Measurements from ENCODE around the gene NKIRAS1. TPM values are rescaled to one million over a fixed set of nuclear protein-coding genes. Genes with fewer than 3 reads are reported as not detected.
"Not testable (repeated sequence)": the region's sequence is repeated elsewhere in the genome, so short reads cannot be mapped to it uniquely, and the experiment has no call there.

The NKIRAS1 gene
- total RNA-seq, 4 donors from 2014 or later, result 25.1 to 42.1 (median 34.7) TPM

DNA sequence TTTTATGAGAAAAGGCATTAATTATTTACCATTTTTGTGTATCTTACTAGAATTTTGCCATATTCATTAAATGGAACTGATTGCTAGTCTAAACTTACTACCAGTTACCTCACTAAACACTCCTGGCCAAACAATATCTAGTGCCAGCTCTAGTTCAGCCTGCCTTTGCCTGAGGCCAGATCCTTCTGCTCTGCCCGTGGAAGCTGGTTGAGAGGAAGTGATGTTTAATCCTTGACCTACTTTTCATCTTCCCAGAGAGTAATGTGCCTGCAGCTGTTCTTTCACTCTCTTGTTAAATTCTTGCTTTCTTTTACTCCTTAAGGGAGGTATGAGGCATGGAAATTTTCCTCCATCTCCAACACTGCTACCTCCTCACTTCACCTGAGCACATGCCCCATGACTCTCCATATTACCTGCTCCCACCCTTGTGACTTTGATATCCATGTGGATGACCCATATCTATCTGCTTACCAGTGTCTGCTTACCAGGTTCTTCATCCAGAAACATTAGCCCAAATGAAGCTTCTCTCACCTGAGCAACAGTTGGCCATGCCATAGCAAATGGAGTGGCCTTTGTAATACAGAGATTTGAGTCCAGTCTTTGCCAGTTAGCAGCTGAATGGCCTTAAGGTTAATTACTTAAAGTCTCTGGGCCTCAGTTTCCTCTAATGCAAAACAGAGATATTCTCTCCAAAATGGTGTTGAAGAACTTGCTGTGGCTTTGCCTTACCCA lies 57.6 kb downstream of the NKIRAS1 start:
- in situ Hi-C loops (cut with MboI; ENCODE audit: low sequenced_read_pairs in 4 of 4), result no loop called here
- peaks cover 57 to 66% of the 10 kb centered on the region in 2 donors for H3K4me1 ChIP-seq
- no peak for TF ChIP-seq CTCF (IDR thresholded peaks at IDR 0.05 in 4 of 5, conservative IDR thresholded peaks at IDR 0.05 in 1 of 5)
- no peak for TF ChIP-seq POLR2A (IDR thresholded peaks at IDR 0.05)
- no peak overlapping the region for H3K4me3 ChIP-seq
- H3K36me3 ChIP-seq, result no peaks in the 10 kb centered on the region
- DNase-seq (peak; percentile 70 to 76), ATAC-seq (peak; percentile 96 to 98)
- peak overlapping the region; percentile 70 to 80 (median 76) for H3K27ac ChIP-seq
- intact Hi-C loops (cut with DNase I; ENCODE audit: low total_unique reads), result loop anchor here (2.0 kb wide), 1 partner anchor 54 kb away; the partner anchor contains the start of gene UBE2E1
- no peaks in the 10 kb centered on the region for H3K9me3 ChIP-seq
- H3K27me3 ChIP-seq, result no peaks in the 10 kb centered on the region

GRCh38 chr3:23856286-23856685 lies 60.5 kb downstream of the NKIRAS1 start:
- Histone ChIP-seq H3K27ac (peak overlapping the region in 1 of 4 donors; percentile 80), H3K36me3 (no peaks in the 10 kb centered on the region), H3K27me3 (no peaks in the 10 kb centered on the region), H3K4me1 (peaks cover 54 to 57% of the 10 kb centered on the region in 2 donors), H3K4me3 (no peak overlapping the region), H3K9me3 (no peaks in the 10 kb centered on the region)
- in situ Hi-C loops (cut with MboI; ENCODE audit: low sequenced_read_pairs in 4 of 4), result no loop called here
- TF ChIP-seq POLR2A (IDR thresholded peaks at IDR 0.05) (no peak), CTCF (IDR thresholded peaks at IDR 0.05 in 4 of 5, conservative IDR thresholded peaks at IDR 0.05 in 1 of 5) (no peak)
- ATAC-seq (no peak), DNase-seq (no peak)
- intact Hi-C loops (cut with DNase I; ENCODE audit: low total_unique reads), result no loop called here

DNA sequence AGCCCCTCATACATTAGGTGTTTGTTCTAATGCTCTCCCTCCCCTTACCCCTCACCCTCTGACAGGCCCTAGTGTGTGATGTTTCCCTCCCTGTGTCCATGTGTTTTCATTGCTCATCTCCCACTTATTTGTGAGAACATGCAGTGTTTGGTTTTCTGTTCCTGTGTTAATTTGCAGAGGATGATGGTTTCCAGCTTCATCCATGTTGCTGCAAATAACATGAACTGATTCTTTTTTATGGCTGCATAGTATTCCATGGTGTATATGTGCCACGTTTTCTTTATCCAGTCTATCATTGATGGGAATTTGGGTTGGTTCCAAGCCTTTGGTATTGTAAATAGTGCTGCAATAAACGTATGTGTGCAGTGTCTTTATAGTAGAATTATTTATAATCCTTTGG lies 67.3 kb downstream of the NKIRAS1 start:
- in situ Hi-C loops (cut with MboI; ENCODE audit: low sequenced_read_pairs in 4 of 4); H3K36me3 ChIP-seq; DNase-seq; H3K27ac ChIP-seq; H3K4me3 ChIP-seq; intact Hi-C loops (cut with DNase I; ENCODE audit: low total_unique reads); H3K27me3 ChIP-seq; H3K9me3 ChIP-seq; ATAC-seq: not testable (repeated sequence)
- H3K4me1 ChIP-seq, result peaks cover 7 to 13% of the 10 kb centered on the region in 2 donors

DNA sequence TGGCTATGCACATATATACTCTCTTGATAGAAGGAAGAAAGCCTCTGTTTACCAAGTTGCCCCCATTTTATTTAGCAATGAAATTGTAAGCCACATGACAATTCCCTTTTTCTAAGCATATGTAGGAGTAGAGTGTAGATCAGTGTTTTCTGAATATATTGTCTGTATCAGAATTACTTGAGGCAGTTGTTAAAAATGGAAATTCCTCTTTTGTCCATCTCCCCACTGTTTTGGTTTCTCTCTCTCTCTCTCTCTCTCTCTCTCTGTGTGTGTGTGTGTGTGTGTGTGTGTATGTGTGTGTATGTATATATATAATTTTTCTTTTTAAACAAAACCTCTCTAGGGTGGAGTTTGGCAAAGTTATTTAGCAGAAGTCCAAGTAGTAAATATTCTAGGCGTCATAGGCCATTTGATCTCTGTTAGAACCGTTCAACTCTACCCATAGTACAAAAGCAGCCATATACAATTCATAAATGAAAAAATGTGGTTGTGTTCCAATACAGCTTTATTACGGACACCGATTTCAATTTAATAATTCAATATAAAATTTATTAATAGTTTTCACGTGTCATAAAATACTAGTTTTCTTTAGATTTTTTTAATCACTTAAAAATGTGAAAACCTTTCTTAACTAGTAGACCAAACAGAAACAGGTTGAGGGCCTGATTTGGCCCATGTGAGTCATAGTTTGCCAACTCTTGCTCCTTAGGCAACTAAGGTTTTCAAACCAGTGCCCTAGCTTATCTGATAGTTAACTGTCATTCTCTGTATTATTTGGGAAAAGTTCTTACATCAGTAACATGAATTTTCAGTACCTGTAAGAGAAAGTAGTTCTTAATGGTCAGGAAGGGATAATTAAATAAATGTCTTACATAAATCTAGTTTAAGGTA lies 71.2 kb downstream of the NKIRAS1 start:
- no peak overlapping the region for H3K27ac ChIP-seq
- ATAC-seq (no peak), DNase-seq (no peak)
- in situ Hi-C loops (cut with MboI; ENCODE audit: low sequenced_read_pairs in 4 of 4) (no loop called here), intact Hi-C loops (cut with DNase I; ENCODE audit: low total_unique reads) (no loop called here)
- H3K9me3 ChIP-seq, result no peaks in the 10 kb centered on the region
- H3K27me3 ChIP-seq, result no peaks in the 10 kb centered on the region
- TF ChIP-seq POLR2A (IDR thresholded peaks at IDR 0.05), result no peak
- TF ChIP-seq CTCF (IDR thresholded peaks at IDR 0.05 in 4 of 5, conservative IDR thresholded peaks at IDR 0.05 in 1 of 5), result no peak
- H3K4me1 ChIP-seq, result peaks cover 9 to 11% of the 10 kb centered on the region in 2 donors
- H3K4me3 ChIP-seq, result no peak overlapping the region
- H3K36me3 ChIP-seq, result no peaks in the 10 kb centered on the region

- Histone ChIP-seq H3K27ac (no peak overlapping the region), H3K4me3 (no peak overlapping the region), H3K27me3 (no peaks in the 10 kb centered on the region), H3K9me3 (no peaks in the 10 kb centered on the region), H3K36me3 (no peaks in the 10 kb centered on the region), H3K4me1 (peaks cover 15 to 20% of the 10 kb centered on the region in 2 donors)
- DNase-seq, result no peak
- intact Hi-C loops (cut with DNase I; ENCODE audit: low total_unique reads) (loop anchor here (5.0 kb wide), 1 partner anchor 33 kb away; no protein-coding TSS in a partner anchor), in situ Hi-C loops (cut with MboI; ENCODE audit: low sequenced_read_pairs in 4 of 4) (no loop called here)
- no peak for TF ChIP-seq POLR2A (IDR thresholded peaks at IDR 0.05)
- TF ChIP-seq CTCF (IDR thresholded peaks at IDR 0.05 in 4 of 5, conservative IDR thresholded peaks at IDR 0.05 in 1 of 5), result no peak
- ATAC-seq, result no peak
Observed at GRCh38 chr3:23843869-23844268, 72.9 kb downstream of the NKIRAS1 start.
